Stimulated activated CD4-positive, alpha-beta T cell treated with anti-CD3 and anti-CD28 coated beads, Interleukin-2, amount 100 ng/mL, for 4 hours (primary cell): ENCODE measurements around the gene NUDT4B.
"Not testable (repeated sequence)": the region's sequence is repeated elsewhere in the genome, so short reads cannot be mapped to it uniquely, and the experiment has no call there.

Experiments used
- DNase-seq: peaks from one replicate; pipeline ENCODE4 v3.0.0-alpha.2; 2020; ENCODE audit warnings: low read depth

Gene NUDT4B

DNA sequence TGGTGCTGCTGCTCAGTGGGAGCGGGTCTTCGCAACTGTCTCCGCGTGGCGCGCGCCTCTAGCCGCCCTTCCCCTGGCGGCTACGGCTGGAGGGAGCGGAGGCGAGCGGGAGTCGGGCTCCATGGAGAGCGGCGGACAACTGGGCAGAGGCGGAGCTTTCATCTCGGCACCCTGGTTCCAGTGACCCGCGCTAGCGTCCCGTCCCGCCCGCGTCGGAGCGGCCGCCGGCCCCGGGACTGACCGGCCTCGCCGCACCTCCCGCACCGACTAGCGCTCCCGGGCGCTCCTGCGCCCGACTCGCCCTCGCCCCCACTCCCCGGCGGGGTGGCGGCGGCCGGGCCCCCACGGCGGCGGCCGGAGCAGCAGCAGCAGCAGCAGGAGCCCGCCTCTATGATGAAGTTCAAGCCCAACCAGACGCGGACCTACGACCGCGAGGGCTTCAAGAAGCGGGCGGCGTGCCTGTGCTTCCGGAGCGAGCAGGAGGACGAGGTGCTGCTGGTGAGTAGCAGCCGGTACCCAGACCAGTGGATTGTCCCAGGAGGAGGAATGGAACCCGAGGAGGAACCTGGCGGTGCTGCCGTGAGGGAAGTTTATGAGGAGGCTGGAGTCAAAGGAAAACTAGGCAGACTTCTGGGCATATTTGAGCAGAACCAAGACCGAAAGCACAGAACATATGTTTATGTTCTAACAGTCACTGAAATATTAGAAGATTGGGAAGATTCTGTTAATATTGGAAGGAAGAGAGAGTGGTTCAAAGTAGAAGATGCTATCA, at the start of gene NUDT4B:
NUDT4B (plus strand) TSS at position 212 of the 772 bp plus-strand sequence; CDS start at position 391, 179 bp downstream.
- not testable (repeated sequence) for DNase-seq

DNA sequence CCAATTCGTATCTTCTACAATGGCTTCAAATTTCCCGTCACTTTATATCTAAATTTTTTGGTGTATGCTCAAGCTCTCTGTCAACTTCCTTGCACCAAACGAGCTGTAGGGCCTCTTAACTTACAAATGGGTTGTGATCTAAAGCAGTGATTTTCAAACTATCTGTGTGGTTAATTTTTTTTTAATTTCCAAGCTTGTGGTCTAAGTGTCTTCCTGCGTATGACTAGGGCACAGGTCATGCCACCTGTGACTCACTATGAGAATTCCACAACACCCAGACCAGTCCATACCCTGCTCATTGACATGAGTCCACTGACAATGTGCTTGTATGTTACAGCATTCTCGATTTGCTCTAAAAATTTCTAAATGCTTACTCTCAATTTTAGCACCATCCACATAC, 49.2 kb upstream of the NUDT4B start:
- not testable (repeated sequence) for DNase-seq

DNA sequence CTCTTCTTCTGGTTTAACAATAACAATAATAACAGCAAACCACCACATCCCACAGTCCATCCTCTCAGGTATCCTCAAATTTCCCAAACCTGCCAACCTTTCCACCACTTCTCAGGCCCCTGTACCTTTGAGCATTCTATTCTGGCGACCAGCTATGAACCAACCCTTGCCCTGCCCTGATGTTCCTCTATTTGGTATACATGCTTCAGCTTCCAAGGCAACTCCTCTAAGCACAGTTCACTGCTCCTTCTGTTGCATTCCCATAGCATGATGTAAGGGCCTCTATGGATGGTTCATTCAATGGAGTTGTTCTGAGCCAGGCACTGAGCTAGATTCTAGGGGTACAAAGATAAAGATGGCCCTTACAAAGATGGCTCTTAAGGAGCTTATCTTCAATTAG, 46.3 kb upstream of the NUDT4B start:
- DNase-seq, result not testable (repeated sequence)

DNA sequence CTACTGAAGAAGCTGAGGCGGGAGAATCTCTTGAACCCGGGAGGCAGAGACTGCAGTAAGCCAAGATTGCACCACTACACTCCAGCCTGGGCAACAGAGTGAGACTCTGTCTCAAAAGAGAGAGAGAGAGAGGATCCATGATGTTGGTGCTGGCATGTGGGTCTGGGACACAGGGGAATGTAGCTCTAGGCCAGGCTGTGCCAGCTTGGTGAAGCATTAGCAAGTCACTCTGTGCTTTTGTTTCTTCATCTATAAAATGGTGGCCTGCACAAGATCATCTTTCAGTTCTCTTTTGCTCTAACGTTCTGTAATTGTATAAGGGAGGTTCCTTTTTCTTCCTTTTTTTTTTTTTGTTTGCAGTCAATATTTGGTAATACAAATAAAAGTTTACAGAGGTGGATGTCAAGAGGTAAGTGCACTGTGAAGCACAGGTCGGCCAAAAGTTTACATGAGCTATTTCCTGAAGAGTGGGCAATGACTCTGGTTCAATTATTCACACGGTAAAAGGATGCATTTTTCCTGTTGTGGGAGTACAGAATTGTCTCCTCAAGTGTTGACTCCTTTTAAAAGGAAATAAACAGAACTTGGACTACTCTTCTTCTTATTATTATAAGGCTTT, 44.5 kb upstream of the NUDT4B start:
- not testable (repeated sequence) for DNase-seq

DNA sequence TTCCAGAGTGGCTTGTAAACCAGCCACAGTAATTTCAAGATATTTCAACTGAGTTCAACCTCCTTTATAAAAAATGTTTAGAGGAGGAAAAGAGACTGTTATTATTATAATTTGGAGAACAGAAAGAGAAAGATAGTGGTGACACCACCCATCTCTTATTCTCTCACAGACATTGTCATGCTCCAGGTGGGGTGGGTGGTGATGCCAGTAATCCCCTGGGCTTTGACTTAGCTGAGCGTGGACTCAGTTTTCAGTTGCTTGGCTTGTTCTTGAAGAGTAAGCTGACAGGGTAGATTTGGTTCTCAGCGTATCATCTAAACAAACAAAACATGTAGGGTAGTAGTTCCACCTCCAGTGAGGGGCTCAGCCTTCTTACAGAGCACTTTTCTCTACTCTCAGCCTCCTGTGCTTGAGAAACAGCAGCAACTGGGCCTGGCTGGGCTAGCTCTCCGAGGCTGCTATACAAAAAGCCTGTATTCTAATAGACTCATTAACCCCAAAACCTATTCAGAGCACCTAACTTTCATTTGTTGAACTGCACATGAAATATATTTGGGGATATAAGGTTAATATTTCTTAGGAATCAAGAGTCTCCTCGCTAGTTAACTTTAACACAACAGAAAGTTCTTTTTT, 43.1 kb upstream of the NUDT4B start:
- not testable (repeated sequence) for DNase-seq

DNA sequence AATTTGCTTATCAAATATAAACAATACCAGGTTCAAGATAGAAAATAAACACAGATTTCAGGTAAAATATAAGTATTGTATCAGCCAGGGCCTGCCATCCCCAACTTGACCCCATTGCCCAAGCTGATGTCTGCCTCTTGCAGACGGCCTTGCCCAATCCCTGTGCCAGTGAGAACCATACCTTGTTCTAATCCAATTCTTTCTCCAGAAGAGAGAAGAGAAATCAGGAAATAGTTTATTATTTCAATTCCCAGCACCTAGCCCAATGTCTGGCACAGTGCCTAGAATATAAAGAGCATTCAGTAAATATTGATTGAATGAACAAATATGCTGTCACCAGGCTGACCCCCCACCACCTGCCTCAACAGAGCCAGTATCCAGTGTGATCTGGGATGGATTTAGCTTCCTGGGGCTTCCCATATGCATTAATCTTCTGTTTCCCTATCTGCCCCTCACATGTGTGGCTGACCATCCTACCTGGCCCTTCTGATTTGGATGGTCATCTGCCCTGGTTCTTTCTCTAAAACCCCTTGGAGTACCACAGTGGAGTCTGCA, 39.7 kb upstream of the NUDT4B start:
- DNase-seq, result not testable (repeated sequence)

DNA sequence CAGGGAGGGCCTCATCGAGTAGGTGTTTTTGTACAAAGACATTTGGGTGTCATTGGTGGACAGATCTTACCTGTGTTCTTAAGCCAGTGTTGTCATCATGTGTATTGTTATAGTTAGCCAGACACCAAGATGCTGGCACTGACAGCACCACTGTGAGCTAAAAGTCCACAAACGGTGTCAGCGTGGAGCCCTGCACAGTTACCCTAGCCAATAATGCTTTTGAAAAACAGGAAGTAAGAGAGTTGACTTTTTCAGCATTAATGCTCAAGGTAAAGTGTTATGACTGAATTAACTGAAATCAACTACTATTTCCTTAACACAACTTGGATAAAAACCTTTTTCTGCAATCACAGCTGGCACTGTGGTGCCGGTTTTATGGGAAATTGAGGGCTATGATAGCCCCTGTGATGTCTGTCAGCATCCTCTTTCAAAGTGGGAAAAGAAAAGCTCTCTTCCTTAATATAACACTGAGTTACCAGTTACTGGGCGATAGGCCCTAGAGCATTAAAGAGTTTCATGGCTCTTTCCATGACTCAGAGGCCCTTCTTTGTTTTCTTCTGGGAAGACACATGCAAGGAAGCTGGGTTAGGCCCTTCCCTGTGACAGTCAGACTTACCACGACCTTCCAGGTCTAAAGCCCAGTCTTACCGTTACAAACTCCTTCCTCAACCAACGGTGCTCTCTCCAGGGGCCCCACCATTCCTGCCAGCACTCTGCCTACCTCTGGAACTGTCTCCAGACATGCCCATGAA, 37.6 kb upstream of the NUDT4B start:
- not testable (repeated sequence) for DNase-seq

DNA sequence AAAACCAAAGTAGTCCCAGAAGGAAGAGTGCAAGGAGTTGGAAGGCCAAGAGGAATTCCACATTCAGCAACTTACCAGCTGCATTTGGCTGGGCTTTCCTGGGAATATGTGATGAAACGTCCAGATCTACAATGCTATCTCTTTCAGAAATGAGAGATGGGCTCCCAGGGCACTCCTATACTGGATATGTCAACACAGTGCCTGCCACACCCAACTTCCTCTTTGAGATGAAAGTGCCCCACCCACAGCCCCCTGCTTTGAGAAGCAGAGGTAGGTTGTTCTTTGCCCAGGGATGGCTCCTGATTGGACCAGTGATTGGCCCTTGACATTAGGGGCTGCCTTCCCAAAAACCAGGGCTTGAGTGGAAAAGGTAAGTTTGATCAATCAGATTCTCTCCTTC, 36.2 kb upstream of the NUDT4B start:
- not testable (repeated sequence) for DNase-seq

DNA sequence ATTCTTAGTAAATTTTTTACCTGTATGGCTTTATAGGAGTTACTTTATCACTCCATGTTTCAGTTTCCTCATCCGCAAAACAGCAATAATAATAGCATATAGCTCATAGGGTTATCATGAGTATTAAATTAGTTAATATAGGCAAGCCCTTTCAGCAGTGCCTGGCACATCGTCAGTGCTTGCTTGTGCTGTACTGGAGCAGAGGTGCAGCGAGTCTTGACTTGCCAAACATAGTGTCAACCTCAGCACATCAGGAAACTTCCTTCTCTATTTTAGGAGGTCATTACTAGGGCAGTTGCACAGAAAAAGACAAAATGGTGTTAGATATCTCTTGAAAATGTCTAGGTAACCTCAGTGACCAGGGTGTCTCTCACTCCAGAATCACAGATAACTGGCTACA, 33.1 kb upstream of the NUDT4B start:
- DNase-seq, result not testable (repeated sequence)

DNA sequence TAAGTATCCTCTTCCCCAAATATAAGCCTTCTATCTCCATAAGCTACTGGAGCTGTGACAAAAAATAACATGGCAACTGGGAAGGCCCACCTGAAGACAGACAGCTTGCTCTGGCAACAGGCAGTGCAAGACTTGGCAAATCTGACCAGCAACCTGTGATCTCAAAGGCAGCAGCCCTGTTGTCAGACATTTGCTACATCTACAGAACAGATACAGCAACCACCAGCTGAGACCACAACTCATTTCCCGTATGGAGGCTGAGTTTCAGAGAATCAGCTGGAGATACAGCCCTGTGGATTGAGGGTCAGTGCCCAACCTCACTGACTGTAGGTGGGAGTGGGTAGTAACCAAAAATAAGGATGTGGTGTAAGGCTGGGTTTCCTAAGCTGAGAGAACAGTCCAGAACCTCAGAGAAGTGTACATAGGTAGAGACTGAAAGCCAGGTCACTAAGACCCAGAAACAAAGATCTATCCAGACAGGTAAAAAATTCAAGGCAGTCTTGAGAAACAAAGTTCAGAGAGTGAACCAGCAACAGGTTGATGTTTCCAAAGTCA, 31.5 kb upstream of the NUDT4B start:
- not testable (repeated sequence) for DNase-seq

DNA sequence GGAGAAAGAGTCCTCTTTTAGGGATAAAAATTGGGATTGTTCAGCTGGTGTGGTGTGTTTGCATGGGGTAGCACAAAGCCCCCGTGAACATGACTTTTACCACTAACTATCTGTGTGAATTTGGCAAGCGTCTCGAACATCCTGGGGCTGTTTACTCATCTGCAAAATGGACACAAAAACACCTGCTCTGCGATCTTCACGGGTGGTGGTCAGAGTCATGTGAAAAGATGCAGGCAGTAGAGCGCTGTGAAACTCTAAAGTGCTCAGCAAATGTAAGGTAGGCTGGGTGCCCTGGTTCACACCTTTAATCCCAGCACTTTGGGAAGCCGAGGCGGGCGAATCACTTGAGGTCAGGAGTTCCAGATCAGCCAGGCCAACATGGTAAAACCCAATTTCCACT, 27.7 kb upstream of the NUDT4B start:
- not testable (repeated sequence) for DNase-seq

DNA sequence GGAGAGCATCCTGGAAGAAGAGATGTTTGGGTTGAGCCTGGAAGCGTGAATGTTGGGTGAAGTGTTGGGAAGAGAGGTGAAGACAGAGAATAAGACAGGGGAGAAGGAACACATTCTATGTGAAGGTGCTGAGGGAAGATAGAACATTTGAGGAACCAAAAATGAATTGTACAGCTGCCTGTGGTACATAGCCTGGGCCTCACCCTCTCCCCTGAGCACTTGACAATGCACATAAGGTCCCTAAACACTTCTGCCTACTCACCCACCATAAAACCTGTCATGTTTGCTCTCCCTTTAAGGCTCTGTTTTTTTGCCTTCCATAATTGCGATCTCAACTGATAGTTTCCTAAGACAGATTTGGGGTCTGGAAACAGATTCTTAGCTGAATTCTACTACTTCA, 25.8 kb upstream of the NUDT4B start:
- not testable (repeated sequence) for DNase-seq

DNA sequence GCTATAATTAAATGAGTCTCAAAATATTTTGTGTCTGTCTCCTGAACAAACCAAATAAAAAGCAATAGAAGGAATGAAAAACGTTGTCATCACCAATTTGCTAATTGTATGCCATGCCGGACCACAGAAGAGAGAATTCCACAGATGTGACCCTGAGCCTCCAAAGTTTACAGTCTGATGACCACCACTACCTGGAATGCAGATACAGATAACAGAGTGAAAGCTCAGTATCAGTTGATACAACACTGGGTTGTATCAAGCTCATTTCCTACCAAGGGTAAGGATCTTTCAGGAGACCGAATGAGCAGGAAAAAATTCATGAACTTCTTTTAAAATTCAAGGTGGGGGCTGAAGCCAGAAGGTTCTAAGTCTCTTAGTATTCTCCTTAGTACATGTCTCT, 25.1 kb upstream of the NUDT4B start:
- not testable (repeated sequence) for DNase-seq

DNA sequence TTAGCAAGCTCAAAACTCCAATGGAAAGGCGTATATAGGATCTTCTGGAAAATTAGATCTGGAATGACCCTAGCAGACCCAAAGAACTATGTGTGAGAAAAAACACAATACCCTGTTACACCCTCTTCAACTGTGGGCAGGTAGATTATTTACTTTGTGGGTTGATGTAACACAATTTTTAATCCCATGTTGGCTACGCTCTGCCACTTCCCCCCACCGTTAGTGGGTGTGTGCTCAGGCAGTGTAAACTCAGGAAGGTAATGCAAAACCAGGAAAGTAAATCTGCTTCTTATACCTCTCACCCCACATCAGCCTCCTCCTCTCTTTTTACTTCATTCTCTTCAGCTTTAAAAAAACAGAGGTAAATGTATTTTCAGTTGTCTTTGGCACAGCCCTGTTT, 23.7 kb upstream of the NUDT4B start:
- DNase-seq, result not testable (repeated sequence)

DNA sequence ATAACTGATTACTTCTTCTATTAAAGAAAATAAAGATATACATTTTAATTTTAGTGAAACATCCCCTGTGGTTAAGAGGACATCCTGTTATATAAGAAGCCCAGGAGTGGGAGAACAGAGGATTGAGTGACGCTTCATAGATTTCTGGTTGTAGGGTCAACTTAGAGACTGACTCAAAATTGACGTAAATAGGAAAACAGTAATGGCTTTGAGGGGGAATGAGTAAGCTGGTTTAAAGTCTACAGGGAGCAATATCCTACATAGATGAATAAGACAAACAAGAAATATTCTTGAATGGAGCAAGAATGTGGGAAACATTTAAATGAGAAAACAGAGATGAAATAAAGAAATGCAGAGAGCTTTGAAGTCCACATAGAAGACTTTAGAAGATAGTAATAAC, 20.7 kb upstream of the NUDT4B start:
- DNase-seq, result not testable (repeated sequence)

DNA sequence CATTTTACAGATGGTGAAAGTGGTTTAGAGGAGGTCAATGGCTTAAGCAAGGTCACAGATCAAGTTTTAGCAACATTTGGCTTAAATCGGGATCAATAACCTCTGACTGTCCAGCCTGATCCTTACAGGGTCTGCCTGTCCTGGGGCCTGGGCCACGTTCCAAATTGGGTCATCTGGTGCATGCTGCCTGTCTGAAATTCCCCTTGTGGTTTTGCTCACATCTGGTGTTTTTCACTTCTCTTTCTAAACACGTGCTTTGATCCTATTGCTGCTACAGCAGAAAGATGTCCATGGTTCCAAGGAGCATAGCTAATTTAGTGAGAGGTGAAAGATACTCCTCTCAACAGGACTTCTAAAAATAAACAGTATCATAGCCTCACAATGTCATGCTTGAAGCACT, 19.4 kb upstream of the NUDT4B start:
- not testable (repeated sequence) for DNase-seq

DNA sequence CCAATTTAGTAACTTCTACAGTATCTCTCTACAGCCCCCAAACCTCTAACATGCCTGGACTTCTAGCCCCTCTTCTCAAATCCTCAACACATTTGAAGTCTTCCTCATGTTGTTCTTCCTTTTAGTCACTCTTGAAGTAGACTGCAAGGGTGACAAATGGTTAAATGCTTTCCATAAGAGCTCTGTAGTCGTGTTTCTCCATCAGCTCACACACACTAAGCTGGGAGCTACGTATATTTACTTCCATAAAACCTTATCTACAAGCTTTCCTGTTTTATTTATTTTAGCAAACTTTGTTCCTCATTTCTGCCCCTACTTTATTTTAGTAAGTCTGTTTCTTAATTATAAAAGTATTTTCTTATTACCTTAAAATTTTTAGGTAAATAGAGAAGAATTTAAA, 19.0 kb upstream of the NUDT4B start:
- not testable (repeated sequence) for DNase-seq

DNA sequence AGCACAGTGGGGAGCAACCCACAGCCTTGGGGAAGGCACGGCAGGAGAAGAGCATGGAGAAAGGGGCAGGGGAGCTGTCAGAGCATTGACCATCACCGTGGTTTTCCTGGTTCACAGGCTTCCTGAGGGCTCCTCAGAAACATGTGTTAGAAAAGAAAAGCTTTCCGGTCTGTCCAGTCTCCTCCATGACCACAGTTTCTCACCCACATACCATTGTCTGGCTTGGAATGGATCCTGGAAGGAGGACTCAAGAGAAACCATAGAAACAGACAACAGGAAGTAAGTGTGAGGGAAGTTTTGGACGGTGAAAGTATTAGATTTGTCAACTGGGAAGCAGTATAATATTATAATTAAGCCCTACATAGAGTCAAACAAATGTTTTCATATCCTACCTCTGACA, 16.3 kb upstream of the NUDT4B start:
- DNase-seq, result not testable (repeated sequence)

DNA sequence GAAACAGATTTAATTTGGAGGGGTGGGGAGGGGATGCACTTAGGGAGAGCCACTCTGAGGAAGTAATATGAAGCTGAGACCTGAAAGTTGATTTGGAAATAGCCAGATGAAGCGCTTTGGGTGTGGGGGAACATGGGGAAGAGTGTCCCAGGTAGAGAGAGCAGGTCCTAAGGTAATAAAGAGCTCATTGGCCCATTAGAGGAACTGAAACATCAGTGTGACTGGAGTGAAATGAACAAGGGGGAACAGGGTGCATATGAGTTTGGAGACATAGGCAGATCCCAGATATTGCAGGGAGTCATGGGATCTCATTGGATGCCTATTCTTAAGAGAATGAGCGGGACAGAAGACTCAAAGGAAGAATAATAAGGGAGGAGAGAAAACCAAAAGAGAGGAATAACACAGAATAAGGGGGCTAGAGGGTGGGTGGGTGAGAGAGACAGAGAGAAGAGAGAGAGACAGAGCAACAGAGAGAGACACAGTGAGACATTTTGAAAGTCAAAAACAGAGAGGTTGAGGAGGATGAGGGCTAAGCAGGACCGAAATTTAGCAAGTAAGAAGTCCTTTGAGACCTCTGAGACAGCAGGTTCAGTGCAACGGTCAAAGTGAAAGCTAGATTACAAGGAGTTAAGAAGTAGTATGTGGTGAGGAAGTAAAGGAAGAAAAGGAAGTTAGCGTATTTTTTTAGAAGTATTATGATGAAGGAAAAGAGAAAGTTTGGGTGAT, 14.8 kb upstream of the NUDT4B start:
- DNase-seq, result not testable (repeated sequence)

DNA sequence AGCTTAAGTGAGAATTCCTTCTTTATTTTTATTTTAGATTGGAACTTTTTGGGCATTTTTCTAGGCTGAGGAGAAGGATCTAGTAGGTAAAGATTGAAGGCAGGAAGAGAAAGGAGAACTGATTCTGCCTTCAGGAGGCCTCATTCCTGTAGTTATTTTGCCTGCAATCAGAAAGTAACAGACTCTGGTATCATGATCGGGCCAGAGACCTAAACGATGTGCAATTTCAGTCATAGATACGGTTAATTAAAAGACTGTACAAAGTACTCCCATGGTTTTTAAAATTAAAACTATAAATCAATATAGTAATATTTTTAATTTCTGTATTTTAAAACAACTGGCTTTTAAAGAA, 14.3 kb upstream of the NUDT4B start:
- DNase-seq, result not testable (repeated sequence)

DNA sequence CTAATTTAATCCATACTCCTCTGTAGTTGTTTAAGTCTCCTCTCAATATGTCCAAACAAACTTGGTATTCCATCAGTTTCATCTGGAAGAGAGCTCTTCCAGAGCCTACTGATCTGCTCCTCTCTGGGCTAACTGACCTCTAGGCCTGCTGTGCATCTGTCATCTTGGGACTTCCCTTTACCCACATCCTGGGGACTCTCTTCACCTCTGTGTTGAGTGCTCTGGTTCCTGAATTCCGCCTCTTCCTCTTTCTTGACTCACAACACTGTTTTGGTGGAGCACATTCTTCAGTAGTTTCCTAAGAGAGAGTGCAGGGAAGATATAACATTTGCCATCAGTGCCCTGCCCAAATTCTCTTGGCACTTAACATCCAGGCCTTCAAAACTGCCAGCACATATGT, 13.0 kb upstream of the NUDT4B start:
- not testable (repeated sequence) for DNase-seq
